PFSK-1 (cell line): ENCODE data around the gene SACS.

Experiments used
- FOXP2 ChIP-seq: optimal IDR thresholded peaks from 2 replicates; pipeline ENCODE3; 2011; ENCODE audit warnings: borderline replicate concordance, control low read depth, inconsistent platforms; ENCODE audit not compliant: insufficient read depth; ENCODE audit errors: extremely low read length, extremely low read depth
- POLR2AphosphoS5 ChIP-seq: IDR thresholded peaks from 2 replicates; pipeline ENCODE4 v1.6.1; 2012; ENCODE audit warnings: low read depth, mild to moderate bottlenecking, control low read depth, low read length, moderate library complexity
- REST ChIP-seq, 2 experiments: IDR thresholded peaks; 2 replicates each; pipeline versions ENCODE4 v1.6.1 to v1.8.0; 2011 to 2012; ENCODE audit warnings: low read depth in 2 of 2, low read length in 2 of 2, control low read depth in 1 of 2, inconsistent platforms in 1 of 2, mild to moderate bottlenecking in 1 of 2, moderate library complexity in 1 of 2; ENCODE audit not compliant: insufficient read depth in 1 of 2
- SIN3A ChIP-seq: IDR thresholded peaks from 2 replicates; pipeline ENCODE4 v1.6.1; 2012; ENCODE audit warnings: mild to moderate bottlenecking, low read length, moderate library complexity, borderline replicate concordance; ENCODE audit not compliant: insufficient read depth
- TAF1 ChIP-seq: IDR thresholded peaks from 2 replicates; pipeline ENCODE4 v1.6.1; 2012; ENCODE audit warnings: low read length, control low read depth, borderline replicate concordance; ENCODE audit not compliant: insufficient read depth

The SACS gene

GRCh38 chr13:23320926-23321534, 112.5 kb downstream of the SACS start:
- no peak for TF ChIP-seq SIN3A
- TF ChIP-seq TAF1, result no peak
- no peak for TF ChIP-seq FOXP2
- no peak for TF ChIP-seq REST (IDR thresholded peaks at IDR 0.05; ENCODE audit: insufficient read depth in 1 of 2, low read depth in 2 of 2, low read length in 2 of 2)
- TF ChIP-seq POLR2AphosphoS5, result no peak

- TF ChIP-seq TAF1 (no peak), REST (IDR thresholded peaks at IDR 0.05; ENCODE audit: insufficient read depth in 1 of 2, low read depth in 2 of 2, low read length in 2 of 2) (no peak), FOXP2 (no peak), POLR2AphosphoS5 (no peak), SIN3A (no peak)
These were observed 113.6 kb downstream of the SACS start for GRCh38 chr13:23319883-23320224.

- TF ChIP-seq TAF1 (no peak), SIN3A (no peak), REST (IDR thresholded peaks at IDR 0.05; ENCODE audit: insufficient read depth in 1 of 2, low read depth in 2 of 2, low read length in 2 of 2) (no peak), POLR2AphosphoS5 (no peak), FOXP2 (no peak)
These were observed 140.9 kb downstream of the SACS start for GRCh38 chr13:23292586-23292985.

- TF ChIP-seq SIN3A (no peak), REST (IDR thresholded peaks at IDR 0.05; ENCODE audit: insufficient read depth in 1 of 2, low read depth in 2 of 2, low read length in 2 of 2) (no peak), POLR2AphosphoS5 (no peak), TAF1 (no peak), FOXP2 (no peak)
These were observed 143.6 kb downstream of the SACS start for GRCh38 chr13:23289917-23290357.

- no peak for TF ChIP-seq FOXP2
- no peak for TF ChIP-seq POLR2AphosphoS5
- no peak for TF ChIP-seq SIN3A
- no peak for TF ChIP-seq REST (IDR thresholded peaks at IDR 0.05; ENCODE audit: insufficient read depth in 1 of 2, low read depth in 2 of 2, low read length in 2 of 2)
- no peak for TF ChIP-seq TAF1
These were observed 144.5 kb downstream of the SACS start for GRCh38 chr13:23288995-23289394.
